Embryonic facial prominence (tissue), 1 donor: Measurements from ENCODE around the gene DOHH.

ENCODE experiments used
- DNase-seq: peaks from one replicate; pipeline ENCODE4 v3.0.0-alpha.2; 2016; ENCODE audit errors: extremely low spot score

DOHH gene

GRCh38 chr19:3441986-3442329, 58.5 kb downstream of the DOHH start:
- DNase-seq: no peak

- no peak for DNase-seq
Observed at GRCh38 chr19:3441089-3441985, 59.1 kb downstream of the DOHH start.
